Neural cell (in vitro differentiated cells): ENCODE measurements around the gene E4F1. TPM values are rescaled to one million over a fixed set of nuclear protein-coding genes. Genes with fewer than 3 reads are reported as not detected.

Experiments
- H2AFZ ChIP-seq: fragments of 200-600, 300-800 bp; sonication (generic), shearing (Covaris generic); 2 replicates; pipeline ENCODE4 v1.6.0; 2014; ENCODE audit warnings: low read depth, mild to moderate bottlenecking, antibody characterized with exemption, low read length, moderate library complexity
- H3F3A ChIP-seq: fragments of 200-600 bp; shearing (Covaris generic); 2 replicates; pipeline ENCODE4 v1.6.1; 2016; ENCODE audit warnings: mild to moderate bottlenecking, moderate library complexity, mixed read lengths, antibody characterized with exemption, low read length; ENCODE audit not compliant: insufficient read depth, poor library complexity, severe bottlenecking
- H3K27ac ChIP-seq: fragments of 200-600, 300-800 bp; sonication (generic), shearing (Covaris generic); 2 replicates; pipeline ENCODE4 v1.5.1; 2014; ENCODE audit warnings: mild to moderate bottlenecking, low read length, moderate library complexity
- H3K27me3 ChIP-seq: fragments of 300-800, 200-600 bp; sonication (generic), shearing (Covaris generic); 2 replicates; pipeline ENCODE4 v1.6.0; 2014; ENCODE audit warnings: mild to moderate bottlenecking, low read depth, low read length, moderate library complexity; ENCODE audit not compliant: insufficient read depth
- H3K36me3 ChIP-seq: fragments of 300-800, 200-600 bp; sonication (generic), shearing (Covaris generic); 2 replicates; pipeline ENCODE4 v1.5.1; 2014; ENCODE audit warnings: mild to moderate bottlenecking, antibody characterized with exemption, low read length, moderate library complexity; ENCODE audit not compliant: insufficient read depth
- H3K4me2 ChIP-seq: fragments of 300-800, 200-600 bp; sonication (generic), shearing (Covaris generic); 2 replicates; pipeline ENCODE4 v1.6.0; 2014; ENCODE audit warnings: mild to moderate bottlenecking, low read length
- H3K4me3 ChIP-seq: fragments of 300-800, 200-600 bp; sonication (generic), shearing (Covaris generic); 2 replicates; pipeline ENCODE4 v1.5.1; 2014; ENCODE audit warnings: mild to moderate bottlenecking, low read length, moderate library complexity
- H3K79me2 ChIP-seq: fragments of 200-600 bp; shearing (Covaris generic); replicated peaks from 2 replicates; pipeline ENCODE4 v1.6.0; 2014; ENCODE audit warnings: mild to moderate bottlenecking, low read length, moderate library complexity; ENCODE audit not compliant: insufficient read depth
- H3K9ac ChIP-seq: fragments of 300-800, 200-600 bp; sonication (generic), shearing (Covaris generic); 2 replicates; pipeline ENCODE4 v1.6.1; 2016; ENCODE audit warnings: mild to moderate bottlenecking, low read length, mixed read lengths
- H3K9me2 ChIP-seq: fragments of 200-600 bp; shearing (Covaris generic); 2 replicates; pipeline ENCODE4 v1.6.1; 2016; ENCODE audit warnings: mild to moderate bottlenecking, low read length, mixed read lengths; ENCODE audit not compliant: insufficient read depth
- H3K9me3 ChIP-seq: fragments of 200-600, 300-800 bp; sonication (generic), shearing (Covaris generic); 2 replicates; pipeline ENCODE4 v1.6.1; 2016; ENCODE audit warnings: mild to moderate bottlenecking, mixed run types, low read length, moderate library complexity, mixed read lengths
- H4K20me1 ChIP-seq: fragments of 200-600 bp; shearing (Covaris generic); 2 replicates; pipeline ENCODE4 v1.6.1; 2016; ENCODE audit warnings: mild to moderate bottlenecking, mixed run types; ENCODE audit not compliant: insufficient read depth
- EP300 ChIP-seq: fragments of 450-650 bp; conservative IDR thresholded peaks from 2 replicates; pipeline ENCODE4 v1.6.1; 2014; ENCODE audit warnings: antibody characterized with exemption, mild to moderate bottlenecking, moderate library complexity; ENCODE audit not compliant: poor library complexity, severe bottlenecking
- EZH2 ChIP-seq: fragments of 200-600, 300-800 bp; shearing (Covaris generic), sonication (generic); IDR thresholded peaks from 2 replicates; pipeline ENCODE4 v1.6.1; 2014; ENCODE audit warnings: antibody characterized with exemption, low read length, borderline replicate concordance, mild to moderate bottlenecking; ENCODE audit not compliant: insufficient read depth, poor library complexity, severe bottlenecking
- MXI1 ChIP-seq: fragments of 450-650 bp; conservative IDR thresholded peaks from 2 replicates; pipeline ENCODE4 v1.6.1; 2014; ENCODE audit warnings: antibody characterized with exemption, mild to moderate bottlenecking; ENCODE audit not compliant: poor library complexity, severe bottlenecking
- POLR2AphosphoS5 ChIP-seq: IDR thresholded peaks from 2 replicates; pipeline ENCODE4 v1.6.1; 2012
- RAD21 ChIP-seq: fragments of 450-650 bp; conservative IDR thresholded peaks from 2 replicates; pipeline ENCODE4 v1.6.1; 2014; ENCODE audit warnings: antibody characterized with exemption, mild to moderate bottlenecking, moderate library complexity
- SMC3 ChIP-seq: fragments of 450-650 bp; conservative IDR thresholded peaks from 2 replicates; pipeline ENCODE4 v1.6.1; 2014; ENCODE audit warnings: antibody characterized with exemption, mild to moderate bottlenecking, moderate library complexity; ENCODE audit not compliant: poor library complexity
- TAF1 ChIP-seq: IDR thresholded peaks from 2 replicates; pipeline ENCODE4 v1.6.1; 2012; ENCODE audit warnings: low read depth
- polyA plus RNA-seq: library from polyadenylated mRNA; depleted of rRNA; stranded (reverse); fragments of >200 nt; gene quantifications from 2 replicates; pipeline ENCODE4 v1.2.3, GENCODE V29; 2014
- TF ChIP-seq, protein P1 (sequence below): IDR thresholded peaks from 2 replicates; pipeline ENCODE4 v1.6.1; 2012; ENCODE audit warnings: borderline replicate concordance
- TF ChIP-seq, protein P2 (sequence below): fragments of 450-650 bp; IDR thresholded peaks from 2 replicates; pipeline ENCODE4 v1.5.1; 2014; ENCODE audit warnings: antibody characterized with exemption, mild to moderate bottlenecking, moderate library complexity; ENCODE audit not compliant: poor library complexity, severe bottlenecking

Gene E4F1
- polyA plus RNA-seq, 1 donor from 2014 or later: 64.9 TPM

DNA sequence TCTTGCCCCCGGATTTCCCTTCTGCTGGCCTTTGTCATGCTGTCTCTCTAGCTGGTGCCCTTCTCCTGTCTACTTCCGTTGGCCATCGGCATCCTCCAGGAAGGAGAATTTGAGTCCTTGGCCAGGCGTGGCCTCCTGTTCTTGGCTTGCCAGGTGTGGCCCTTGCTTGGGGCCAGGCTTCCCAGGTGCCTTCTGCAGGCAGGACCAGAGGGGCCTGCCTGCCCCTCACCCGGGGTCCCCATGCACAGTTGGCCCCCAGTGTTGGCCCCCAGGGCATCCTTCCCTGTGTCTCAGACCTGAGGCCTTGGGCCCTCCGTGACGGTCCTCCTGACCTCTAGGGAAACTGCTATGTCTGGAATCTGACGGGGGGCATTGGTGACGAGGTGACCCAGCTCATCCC is 15.5 kb upstream of the E4F1 start:
- H2AFZ ChIP-seq: no peak overlapping the region
- H3K9me2 ChIP-seq: no peaks in the 10 kb centered on the region
- no peak for TF ChIP-seq EZH2
- no peak for TF ChIP-seq POLR2AphosphoS5
- no peak for TF ChIP-seq MXI1
- TF ChIP-seq, protein P1, sequence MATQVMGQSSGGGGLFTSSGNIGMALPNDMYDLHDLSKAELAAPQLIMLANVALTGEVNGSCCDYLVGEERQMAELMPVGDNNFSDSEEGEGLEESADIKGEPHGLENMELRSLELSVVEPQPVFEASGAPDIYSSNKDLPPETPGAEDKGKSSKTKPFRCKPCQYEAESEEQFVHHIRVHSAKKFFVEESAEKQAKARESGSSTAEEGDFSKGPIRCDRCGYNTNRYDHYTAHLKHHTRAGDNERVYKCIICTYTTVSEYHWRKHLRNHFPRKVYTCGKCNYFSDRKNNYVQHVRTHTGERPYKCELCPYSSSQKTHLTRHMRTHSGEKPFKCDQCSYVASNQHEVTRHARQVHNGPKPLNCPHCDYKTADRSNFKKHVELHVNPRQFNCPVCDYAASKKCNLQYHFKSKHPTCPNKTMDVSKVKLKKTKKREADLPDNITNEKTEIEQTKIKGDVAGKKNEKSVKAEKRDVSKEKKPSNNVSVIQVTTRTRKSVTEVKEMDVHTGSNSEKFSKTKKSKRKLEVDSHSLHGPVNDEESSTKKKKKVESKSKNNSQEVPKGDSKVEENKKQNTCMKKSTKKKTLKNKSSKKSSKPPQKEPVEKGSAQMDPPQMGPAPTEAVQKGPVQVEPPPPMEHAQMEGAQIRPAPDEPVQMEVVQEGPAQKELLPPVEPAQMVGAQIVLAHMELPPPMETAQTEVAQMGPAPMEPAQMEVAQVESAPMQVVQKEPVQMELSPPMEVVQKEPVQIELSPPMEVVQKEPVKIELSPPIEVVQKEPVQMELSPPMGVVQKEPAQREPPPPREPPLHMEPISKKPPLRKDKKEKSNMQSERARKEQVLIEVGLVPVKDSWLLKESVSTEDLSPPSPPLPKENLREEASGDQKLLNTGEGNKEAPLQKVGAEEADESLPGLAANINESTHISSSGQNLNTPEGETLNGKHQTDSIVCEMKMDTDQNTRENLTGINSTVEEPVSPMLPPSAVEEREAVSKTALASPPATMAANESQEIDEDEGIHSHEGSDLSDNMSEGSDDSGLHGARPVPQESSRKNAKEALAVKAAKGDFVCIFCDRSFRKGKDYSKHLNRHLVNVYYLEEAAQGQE: no peak
- no peak for TF ChIP-seq EP300
- TF ChIP-seq SMC3: no peak
- TF ChIP-seq, protein P2, sequence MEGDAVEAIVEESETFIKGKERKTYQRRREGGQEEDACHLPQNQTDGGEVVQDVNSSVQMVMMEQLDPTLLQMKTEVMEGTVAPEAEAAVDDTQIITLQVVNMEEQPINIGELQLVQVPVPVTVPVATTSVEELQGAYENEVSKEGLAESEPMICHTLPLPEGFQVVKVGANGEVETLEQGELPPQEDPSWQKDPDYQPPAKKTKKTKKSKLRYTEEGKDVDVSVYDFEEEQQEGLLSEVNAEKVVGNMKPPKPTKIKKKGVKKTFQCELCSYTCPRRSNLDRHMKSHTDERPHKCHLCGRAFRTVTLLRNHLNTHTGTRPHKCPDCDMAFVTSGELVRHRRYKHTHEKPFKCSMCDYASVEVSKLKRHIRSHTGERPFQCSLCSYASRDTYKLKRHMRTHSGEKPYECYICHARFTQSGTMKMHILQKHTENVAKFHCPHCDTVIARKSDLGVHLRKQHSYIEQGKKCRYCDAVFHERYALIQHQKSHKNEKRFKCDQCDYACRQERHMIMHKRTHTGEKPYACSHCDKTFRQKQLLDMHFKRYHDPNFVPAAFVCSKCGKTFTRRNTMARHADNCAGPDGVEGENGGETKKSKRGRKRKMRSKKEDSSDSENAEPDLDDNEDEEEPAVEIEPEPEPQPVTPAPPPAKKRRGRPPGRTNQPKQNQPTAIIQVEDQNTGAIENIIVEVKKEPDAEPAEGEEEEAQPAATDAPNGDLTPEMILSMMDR: no peak
- TF ChIP-seq TAF1: no peak
- TF ChIP-seq RAD21: no peak
- H3K4me2 ChIP-seq: no peak overlapping the region
- no peak overlapping the region for H3K4me3 ChIP-seq
- H3F3A ChIP-seq: no peaks in the 10 kb centered on the region
- no peak overlapping the region for H3K27ac ChIP-seq
- no peaks in the 10 kb centered on the region for H4K20me1 ChIP-seq
- H3K36me3 ChIP-seq: peaks cover 6% of the 10 kb centered on the region
- H3K9ac ChIP-seq: no peak overlapping the region
- no peaks in the 10 kb centered on the region for H3K27me3 ChIP-seq
- no peaks in the 10 kb centered on the region for H3K9me3 ChIP-seq
- peaks cover 3% of the 10 kb centered on the region for H3K79me2 ChIP-seq

DNA sequence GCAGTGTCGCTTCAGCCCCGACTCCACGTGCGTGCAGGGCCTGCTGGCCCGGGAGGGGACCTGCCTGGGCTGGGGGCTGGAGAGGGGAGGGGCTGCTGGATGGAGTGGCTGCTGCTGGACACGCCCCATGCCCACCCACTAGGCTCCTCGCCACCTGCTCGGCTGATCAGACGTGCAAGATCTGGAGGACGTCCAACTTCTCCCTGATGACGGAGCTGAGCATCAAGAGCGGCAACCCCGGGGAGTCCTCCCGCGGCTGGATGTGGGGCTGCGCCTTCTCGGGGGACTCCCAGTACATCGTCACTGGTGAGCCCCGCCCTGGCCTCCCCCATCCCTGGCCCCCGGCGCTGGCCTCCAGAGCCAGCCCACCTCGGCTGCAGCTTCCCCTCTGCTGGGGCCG is 15.1 kb upstream of the E4F1 start:
- no peak for TF ChIP-seq SMC3
- TF ChIP-seq, protein P1: no peak
- no peak for TF ChIP-seq EZH2
- TF ChIP-seq MXI1: no peak
- TF ChIP-seq EP300: no peak
- TF ChIP-seq RAD21: no peak
- TF ChIP-seq, protein P2: no peak
- no peak for TF ChIP-seq POLR2AphosphoS5
- TF ChIP-seq TAF1: no peak
- no peaks in the 10 kb centered on the region for H3K27me3 ChIP-seq

More for the DNA sequence above, 15.1 kb upstream of the E4F1 start:
- Histone ChIP-seq H3K4me2 (no peak overlapping the region), H3K9me3 (no peaks in the 10 kb centered on the region), H3K36me3 (peaks cover 6% of the 10 kb centered on the region), H3K27ac (no peak overlapping the region), H4K20me1 (no peaks in the 10 kb centered on the region), H3K4me3 (no peak overlapping the region), H2AFZ (no peak overlapping the region), H3F3A (no peaks in the 10 kb centered on the region), H3K9ac (no peak overlapping the region), H3K79me2 (peaks cover 5% of the 10 kb centered on the region), H3K9me2 (no peaks in the 10 kb centered on the region)
